ENCODE measurements around the gene PDGFRB.

DNA sequence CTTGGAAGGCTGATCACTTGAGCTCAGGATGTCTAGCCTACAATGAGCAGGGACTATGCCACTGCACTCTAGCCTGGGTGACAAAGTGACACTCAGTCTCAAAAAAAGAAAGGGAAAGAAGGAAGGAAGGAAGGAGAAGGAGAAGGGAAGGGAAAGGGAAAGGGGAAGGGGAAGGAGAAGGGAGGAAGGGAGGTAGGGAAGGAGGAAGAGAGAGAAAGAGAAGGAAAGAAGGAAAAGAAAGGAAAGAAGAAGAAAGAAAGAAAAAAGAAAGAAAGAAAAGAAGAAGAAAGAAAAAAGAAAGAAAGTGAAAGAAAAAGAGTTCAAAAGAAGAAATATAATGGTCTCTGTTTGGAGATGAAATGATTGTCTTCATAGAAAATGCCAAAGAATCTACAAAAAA, 58.5 kb downstream of the PDGFRB start:
- TF ChIP-seq, protein P1, sequence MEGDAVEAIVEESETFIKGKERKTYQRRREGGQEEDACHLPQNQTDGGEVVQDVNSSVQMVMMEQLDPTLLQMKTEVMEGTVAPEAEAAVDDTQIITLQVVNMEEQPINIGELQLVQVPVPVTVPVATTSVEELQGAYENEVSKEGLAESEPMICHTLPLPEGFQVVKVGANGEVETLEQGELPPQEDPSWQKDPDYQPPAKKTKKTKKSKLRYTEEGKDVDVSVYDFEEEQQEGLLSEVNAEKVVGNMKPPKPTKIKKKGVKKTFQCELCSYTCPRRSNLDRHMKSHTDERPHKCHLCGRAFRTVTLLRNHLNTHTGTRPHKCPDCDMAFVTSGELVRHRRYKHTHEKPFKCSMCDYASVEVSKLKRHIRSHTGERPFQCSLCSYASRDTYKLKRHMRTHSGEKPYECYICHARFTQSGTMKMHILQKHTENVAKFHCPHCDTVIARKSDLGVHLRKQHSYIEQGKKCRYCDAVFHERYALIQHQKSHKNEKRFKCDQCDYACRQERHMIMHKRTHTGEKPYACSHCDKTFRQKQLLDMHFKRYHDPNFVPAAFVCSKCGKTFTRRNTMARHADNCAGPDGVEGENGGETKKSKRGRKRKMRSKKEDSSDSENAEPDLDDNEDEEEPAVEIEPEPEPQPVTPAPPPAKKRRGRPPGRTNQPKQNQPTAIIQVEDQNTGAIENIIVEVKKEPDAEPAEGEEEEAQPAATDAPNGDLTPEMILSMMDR (IDR thresholded peaks at IDR 0.05), result no peak
- no peak for TF ChIP-seq POLR2A (IDR thresholded peaks at IDR 0.05)
